H1 (cell line): Measurements from ENCODE around the gene LUC7L3. TPM values are rescaled to one million over a fixed set of nuclear protein-coding genes. Genes with fewer than 3 reads are reported as not detected.

ENCODE experiments used
- CTCF ChIP-seq, 3 experiments: IDR thresholded peaks; 1 replicate in 2 of 3; 2 replicates in 1 of 3; pipeline versions ENCODE4 v1.5.1 to v1.6.1; 2011; ENCODE audit warnings: low read length in 3 of 3, mild to moderate bottlenecking in 3 of 3, inconsistent platforms in 2 of 3, low read depth in 1 of 3, moderate library complexity in 1 of 3; ENCODE audit not compliant: insufficient read depth in 1 of 3; ENCODE audit errors: control extremely low read depth in 1 of 3
- JUND ChIP-seq: IDR thresholded peaks from 2 replicates; pipeline ENCODE4 v1.6.1; 2011; ENCODE audit warnings: mild to moderate bottlenecking, improper control_type of control experiment, low read length
- polyA plus RNA-seq, 7 experiments: library from polyadenylated mRNA; depleted of rRNA in 3 of 7; stranded (reverse) in 5 of 7; unstranded in 2 of 7; fragments of >200 nt in 5 of 7; fragments of 200-250 nt in 2 of 7; gene quantifications; 1 replicate in 5 of 7; 2 replicates in 1 of 7; 4 replicates in 1 of 7; pipeline versions ENCODE4 v1.2.1 to v1.2.3, GENCODE V29; 2011 to 2013; ENCODE audit warnings: missing spikeins in 2 of 7, mixed read lengths in 2 of 7
- total RNA-seq: library from RNA; stranded (reverse); fragmentation: NEBNext Ultra II Directional; extraction: Animal tissue kit (Norgen Biotek cat#: 25700); gene quantifications from 2 replicates; pipeline ENCODE4 v1.2.1, GENCODE V29; 2021

LUC7L3 gene
- total and polyA plus RNA-seq, 2 of the 8 experiments (the other 6 are each of a cell fraction or from before 2014, with no cell fraction given), result 102 to 126 TPM

- TF ChIP-seq CTCF (IDR thresholded peaks at IDR 0.05; ENCODE audit: control extremely low read depth in 1 of 3, insufficient read depth in 1 of 3, low read depth in 1 of 3, low read length in 3 of 3) (no peak), JUND (no peak)
Measured at GRCh38 chr17:50758989-50759544, 39.7 kb downstream of the LUC7L3 start (continued).
